GM12873 (cell line): Measurements from ENCODE around the gene P4HB.

ENCODE experiments used
- CTCF ChIP-seq: IDR thresholded peaks from 2 replicates; pipeline ENCODE4 v1.5.1; 2012; ENCODE audit warnings: low read depth, mild to moderate bottlenecking, moderate library complexity, low read length, control low read depth; ENCODE audit not compliant: insufficient read depth; ENCODE audit errors: missing control alignments

P4HB gene

GRCh38 chr17:81858170-81858966 lies 2.0 kb downstream of the P4HB start:
- TF ChIP-seq CTCF, result no peak

- no peak for TF ChIP-seq CTCF
Measured at GRCh38 chr17:81854974-81855774, 5.2 kb downstream of the P4HB start.

GRCh38 chr17:81852237-81852636 lies 8.1 kb downstream of the P4HB start:
- no peak for TF ChIP-seq CTCF

GRCh38 chr17:81851423-81851822 lies 8.9 kb downstream of the P4HB start:
- no peak for TF ChIP-seq CTCF

DNA sequence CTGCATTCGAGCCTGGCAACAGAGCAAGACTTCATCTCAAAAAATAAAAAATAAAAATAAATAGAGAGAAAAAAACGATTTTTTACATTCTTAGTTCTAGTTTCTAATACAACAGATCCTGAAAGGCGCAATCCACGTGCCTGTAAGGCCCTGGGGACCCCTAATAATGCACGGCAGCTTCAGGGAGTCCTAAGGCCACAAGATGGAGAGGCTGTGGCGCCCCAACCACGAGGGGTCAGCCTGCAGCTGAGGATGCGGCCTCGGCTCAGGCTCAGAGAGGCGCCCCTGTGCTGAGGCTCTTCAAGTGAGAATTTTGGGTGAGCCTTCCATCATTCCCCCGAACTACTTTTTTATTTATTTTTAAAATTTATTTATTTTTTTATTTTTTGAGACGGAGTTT lies 10.9 kb downstream of the P4HB start:
- no peak for TF ChIP-seq CTCF

DNA sequence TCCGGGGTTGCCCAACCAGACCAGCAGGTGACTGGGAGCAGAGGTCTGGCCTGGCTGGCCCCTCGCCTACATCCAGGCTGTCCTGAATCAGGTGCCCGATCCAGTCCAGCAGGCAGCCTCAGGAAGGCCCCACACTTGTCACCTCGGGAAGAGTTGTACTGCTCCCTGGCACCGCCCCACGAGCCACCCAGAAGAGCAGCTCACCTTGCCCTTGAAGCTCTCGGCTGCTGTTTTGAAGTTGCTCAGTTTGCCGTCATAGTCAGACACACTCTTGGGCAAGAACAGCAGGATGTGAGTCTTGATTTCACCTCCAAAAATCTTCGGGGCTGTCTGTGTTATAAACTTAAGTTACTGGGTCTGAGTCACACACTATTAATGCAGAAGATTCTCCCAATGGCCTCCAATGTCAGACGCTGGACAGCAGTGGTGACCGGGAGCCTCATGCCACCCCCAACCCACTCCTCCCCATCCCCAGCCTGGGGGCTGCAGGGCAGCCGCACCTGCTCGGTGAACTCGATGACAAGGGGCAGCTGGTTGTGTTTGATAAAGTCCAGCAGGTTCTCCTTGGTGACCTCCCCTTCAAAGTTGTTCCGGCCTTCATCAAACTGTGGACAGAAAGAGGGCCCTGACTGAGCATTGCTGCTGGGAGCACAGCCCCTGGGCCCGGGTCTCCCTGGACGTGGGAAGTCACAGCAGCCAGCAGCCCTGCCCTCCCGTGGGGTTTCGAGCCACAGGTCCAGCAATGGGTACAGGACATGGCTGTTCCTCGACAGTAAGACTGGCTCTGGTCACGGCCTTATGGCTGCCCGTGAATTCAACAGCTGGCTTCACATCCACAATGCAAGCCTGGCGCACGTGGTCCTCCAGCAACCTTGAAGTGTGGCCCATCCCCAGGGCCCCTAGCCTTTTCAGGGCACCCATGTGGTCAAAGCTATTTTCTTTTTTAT lies 13.3 kb downstream of the P4HB start:
- no peak for TF ChIP-seq CTCF
